Fibroblast of peridontal ligament (primary cell): ENCODE data around the gene KLK2.

Experiments
- DNase-seq: peaks from one replicate; pipeline ENCODE4 v3.0.0-alpha.2; 2010; ENCODE audit errors: extremely low read depth

KLK2 gene

GRCh38 chr19:50873056-50873455, at the start of gene KLK2:
Gene KLK2 (plus strand): TSS chr19:50873439. CDS start chr19:50873474, 35 bp downstream.
- no peak for DNase-seq

- DNase-seq, result no peak
Observed at GRCh38 chr19:50826492-50827240, 46.6 kb upstream of the KLK2 start.

- no peak for DNase-seq
Observed at GRCh38 chr19:50827476-50827875, 45.8 kb upstream of the KLK2 start.

- no peak for DNase-seq
Observed at GRCh38 chr19:50829801-50830200, 43.4 kb upstream of the KLK2 start.

- DNase-seq, result no peak
Observed at GRCh38 chr19:50830266-50831025, 42.8 kb upstream of the KLK2 start.

GRCh38 chr19:50831026-50831396, 42.2 kb upstream of the KLK2 start:
- no peak for DNase-seq

GRCh38 chr19:50832666-50833065, 40.6 kb upstream of the KLK2 start:
- no peak for DNase-seq

GRCh38 chr19:50833117-50833801, 40.0 kb upstream of the KLK2 start, which contains the start of gene KLK15:
Gene KLK15 (minus strand): TSS chr19:50833574. CDS start chr19:50831492, 2,082 bp downstream.
- no peak for DNase-seq

GRCh38 chr19:50833802-50834167, 39.5 kb upstream of the KLK2 start:
- no peak for DNase-seq

GRCh38 chr19:50835103-50835784, 38.0 kb upstream of the KLK2 start:
- DNase-seq, result no peak

GRCh38 chr19:50835785-50836542, 37.3 kb upstream of the KLK2 start:
- peak; percentile 6 for DNase-seq

GRCh38 chr19:50836543-50837195, 36.6 kb upstream of the KLK2 start:
- DNase-seq, result no peak

GRCh38 chr19:50837300-50837699, 35.9 kb upstream of the KLK2 start:
- DNase-seq, result no peak

GRCh38 chr19:50838239-50838638, 35.0 kb upstream of the KLK2 start:
- DNase-seq, result no peak

GRCh38 chr19:50839712-50840655, 33.3 kb upstream of the KLK2 start:
- no peak for DNase-seq

- no peak for DNase-seq
Observed at GRCh38 chr19:50842130-50842529, 31.1 kb upstream of the KLK2 start.

GRCh38 chr19:50843205-50843604, 30.0 kb upstream of the KLK2 start:
- no peak for DNase-seq

GRCh38 chr19:50843701-50844221, 29.5 kb upstream of the KLK2 start:
- no peak for DNase-seq

- no peak for DNase-seq
Observed at GRCh38 chr19:50844296-50844935, 28.8 kb upstream of the KLK2 start.
